AG09319 (cell line): ENCODE measurements around the gene NABP1.

ENCODE experiments used
- DNase-seq: peaks from one replicate; pipeline ENCODE4 v3.0.0-alpha.2; 2010; ENCODE audit warnings: low read depth; ENCODE audit errors: extremely low read depth
- TF ChIP-seq, protein P1 (sequence below): IDR thresholded peaks from 2 replicates; pipeline ENCODE4 v1.5.1; 2011; ENCODE audit warnings: low read depth, mild to moderate bottlenecking, inconsistent platforms, low read length, moderate library complexity

NABP1 gene

DNA sequence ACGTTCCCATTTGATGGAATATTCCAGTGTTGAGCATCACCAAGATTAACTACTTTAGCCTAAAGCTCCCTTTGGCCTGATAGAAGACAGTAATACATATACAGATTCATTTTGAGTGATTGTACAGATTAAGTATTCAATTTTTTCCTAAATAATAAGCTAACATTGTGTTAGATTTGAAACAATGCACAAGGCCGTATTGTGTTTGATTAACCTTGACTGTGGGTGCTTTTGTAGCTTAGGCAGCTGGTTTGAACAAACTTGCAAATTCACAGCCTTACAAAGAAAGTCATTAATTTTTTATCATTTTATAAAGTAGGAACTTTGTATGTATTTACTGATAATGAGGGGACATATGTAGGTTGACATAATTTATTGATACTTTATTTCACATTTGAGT is 29.6 kb downstream of the NABP1 start:
- TF ChIP-seq, protein P1, sequence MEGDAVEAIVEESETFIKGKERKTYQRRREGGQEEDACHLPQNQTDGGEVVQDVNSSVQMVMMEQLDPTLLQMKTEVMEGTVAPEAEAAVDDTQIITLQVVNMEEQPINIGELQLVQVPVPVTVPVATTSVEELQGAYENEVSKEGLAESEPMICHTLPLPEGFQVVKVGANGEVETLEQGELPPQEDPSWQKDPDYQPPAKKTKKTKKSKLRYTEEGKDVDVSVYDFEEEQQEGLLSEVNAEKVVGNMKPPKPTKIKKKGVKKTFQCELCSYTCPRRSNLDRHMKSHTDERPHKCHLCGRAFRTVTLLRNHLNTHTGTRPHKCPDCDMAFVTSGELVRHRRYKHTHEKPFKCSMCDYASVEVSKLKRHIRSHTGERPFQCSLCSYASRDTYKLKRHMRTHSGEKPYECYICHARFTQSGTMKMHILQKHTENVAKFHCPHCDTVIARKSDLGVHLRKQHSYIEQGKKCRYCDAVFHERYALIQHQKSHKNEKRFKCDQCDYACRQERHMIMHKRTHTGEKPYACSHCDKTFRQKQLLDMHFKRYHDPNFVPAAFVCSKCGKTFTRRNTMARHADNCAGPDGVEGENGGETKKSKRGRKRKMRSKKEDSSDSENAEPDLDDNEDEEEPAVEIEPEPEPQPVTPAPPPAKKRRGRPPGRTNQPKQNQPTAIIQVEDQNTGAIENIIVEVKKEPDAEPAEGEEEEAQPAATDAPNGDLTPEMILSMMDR = no peak
- no peak for DNase-seq

DNA sequence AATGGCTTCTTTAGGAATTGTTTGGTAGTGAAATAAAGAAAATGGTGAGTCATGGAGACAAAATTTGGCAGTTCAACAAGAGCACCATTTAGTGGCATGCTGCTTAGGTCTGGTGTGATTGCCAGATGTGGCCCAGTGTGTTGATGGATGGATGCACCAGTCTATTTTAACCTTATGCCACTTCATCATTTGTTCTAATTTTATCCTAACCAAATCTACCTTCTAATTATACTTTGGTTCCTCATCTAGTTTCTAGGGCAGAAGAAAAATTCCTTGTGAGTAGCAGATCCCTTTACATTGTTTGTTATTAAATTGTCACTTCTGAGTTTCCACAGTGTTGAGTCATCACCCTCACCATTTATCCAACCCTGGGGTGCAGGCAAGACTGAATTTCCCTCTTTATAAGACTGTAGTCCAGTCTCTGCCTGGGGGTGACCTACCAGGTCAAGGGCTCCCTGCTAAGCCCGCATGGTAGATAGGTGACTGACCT is 32.5 kb downstream of the NABP1 start:
- TF ChIP-seq, protein P1 = no peak
- DNase-seq = no peak

DNA sequence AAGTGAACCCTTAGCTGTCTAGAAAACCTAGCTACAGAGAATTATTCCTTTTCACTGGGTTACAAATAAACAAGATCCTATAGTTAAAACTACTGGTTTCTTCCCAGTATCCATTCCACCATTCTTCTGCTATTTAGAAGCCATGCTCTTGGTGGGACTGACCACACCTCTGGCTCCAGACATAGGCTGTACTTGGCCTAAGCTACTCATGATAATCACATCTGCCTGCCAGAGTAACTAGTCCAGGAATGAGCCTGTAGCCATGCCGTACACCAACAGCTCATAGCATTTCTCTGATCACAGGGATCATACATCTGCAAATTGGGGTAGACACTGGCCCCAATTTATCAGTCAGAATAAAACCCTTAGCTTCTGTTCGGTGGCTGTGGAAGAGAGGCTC is 33.7 kb downstream of the NABP1 start:
- no peak for DNase-seq
- TF ChIP-seq, protein P1 = no peak

DNA sequence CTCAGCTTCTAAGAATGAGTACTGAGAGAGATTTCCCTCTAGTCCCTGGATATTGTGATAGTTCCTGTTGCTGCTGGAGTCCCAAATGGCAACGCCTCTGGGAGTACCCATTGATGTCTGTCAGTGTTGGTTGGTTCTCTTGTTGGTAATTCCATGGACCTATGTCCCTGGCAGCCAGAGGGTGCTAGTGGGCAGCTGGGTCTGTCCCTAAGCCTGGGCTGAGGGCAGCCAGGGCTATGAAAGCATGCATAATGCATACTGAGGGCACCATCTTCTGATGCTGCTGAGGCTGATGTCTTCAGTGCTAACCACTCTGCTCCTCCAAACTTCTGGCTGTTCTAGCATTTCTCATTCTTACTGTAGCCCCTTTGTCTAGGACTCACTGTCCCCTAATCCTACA is 35.9 kb downstream of the NABP1 start:
- TF ChIP-seq, protein P1 = peak; percentile 9; the same call in 1 of the 2 replicates
- DNase-seq = no peak

DNA sequence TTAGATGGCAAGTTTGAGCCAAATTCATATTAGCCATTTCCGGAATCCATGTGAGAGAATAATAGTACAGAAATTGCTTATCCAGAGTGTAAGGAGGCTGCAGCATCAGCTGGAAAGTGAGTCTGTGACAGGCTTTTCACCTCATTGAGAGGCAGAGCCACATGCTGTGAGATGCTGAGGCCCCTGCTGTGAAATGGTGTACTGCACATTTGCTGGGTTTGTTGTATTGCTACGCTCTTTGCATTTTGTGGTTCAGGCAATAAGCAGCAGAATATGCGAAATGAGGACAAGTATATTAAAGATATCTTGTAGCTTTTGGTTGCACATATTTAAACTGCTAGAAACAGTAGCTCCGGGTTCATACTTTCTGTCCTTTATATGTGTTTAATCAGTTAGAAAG is 37.0 kb downstream of the NABP1 start:
- TF ChIP-seq, protein P1 = no peak
- no peak for DNase-seq

DNA sequence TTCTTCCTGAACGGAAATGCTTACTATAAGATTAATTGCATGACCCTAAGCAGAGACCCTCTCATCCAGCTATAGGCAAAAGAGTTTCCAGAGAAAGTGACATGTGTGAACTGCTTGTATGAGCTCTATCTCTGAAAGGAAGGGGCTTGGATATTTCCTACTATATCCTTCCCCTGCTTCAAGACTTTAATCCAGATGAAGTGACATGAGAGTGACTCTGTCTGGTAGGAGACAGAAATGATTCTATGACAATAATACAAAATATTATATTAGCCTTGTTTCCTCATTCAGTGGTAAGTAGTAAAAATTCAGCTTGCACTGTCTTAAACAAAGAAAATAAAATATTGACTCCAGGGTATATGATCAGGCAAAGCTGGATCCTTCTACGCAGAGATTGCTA is 37.5 kb downstream of the NABP1 start:
- TF ChIP-seq, protein P1 = no peak
- DNase-seq = no peak

DNA sequence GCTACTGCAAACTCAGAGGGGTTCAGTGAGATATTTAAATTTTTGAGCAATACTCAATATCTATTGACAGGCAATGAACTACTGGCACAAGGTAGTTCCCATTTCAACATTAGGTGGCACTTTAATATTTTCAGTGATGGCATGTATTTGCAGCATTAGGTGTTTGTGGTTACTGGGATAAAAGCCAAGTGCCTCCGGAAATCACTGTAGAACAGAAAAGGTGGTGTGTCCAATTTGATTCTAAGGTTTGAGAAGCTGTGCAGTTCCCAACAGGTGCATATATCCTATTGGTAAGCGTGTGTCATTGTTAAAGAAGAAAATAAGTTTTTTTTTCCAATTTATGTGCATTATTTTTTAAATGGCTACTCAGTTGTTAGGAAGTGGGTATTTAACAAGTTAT is 41.3 kb downstream of the NABP1 start:
- DNase-seq = no peak
- TF ChIP-seq, protein P1 = no peak
